Measurements from ENCODE around the gene NHLH1.
"Not testable (repeated sequence)": the region's sequence is repeated elsewhere in the genome, so short reads cannot be mapped to it uniquely, and the experiment has no call there.

Gene NHLH1

GRCh38 chr1:160377585-160378206 is 10.8 kb downstream of the NHLH1 start:
- DNase-seq (ENCODE audit: low read depth in 2 of 2), result no peak

- DNase-seq (ENCODE audit: low read depth in 2 of 2), result not testable (repeated sequence)
Observed at GRCh38 chr1:160384812-160385211, 17.9 kb downstream of the NHLH1 start.

- not testable (repeated sequence) for DNase-seq (ENCODE audit: low read depth in 2 of 2)
Observed at GRCh38 chr1:160388406-160388805, 21.5 kb downstream of the NHLH1 start.

DNA sequence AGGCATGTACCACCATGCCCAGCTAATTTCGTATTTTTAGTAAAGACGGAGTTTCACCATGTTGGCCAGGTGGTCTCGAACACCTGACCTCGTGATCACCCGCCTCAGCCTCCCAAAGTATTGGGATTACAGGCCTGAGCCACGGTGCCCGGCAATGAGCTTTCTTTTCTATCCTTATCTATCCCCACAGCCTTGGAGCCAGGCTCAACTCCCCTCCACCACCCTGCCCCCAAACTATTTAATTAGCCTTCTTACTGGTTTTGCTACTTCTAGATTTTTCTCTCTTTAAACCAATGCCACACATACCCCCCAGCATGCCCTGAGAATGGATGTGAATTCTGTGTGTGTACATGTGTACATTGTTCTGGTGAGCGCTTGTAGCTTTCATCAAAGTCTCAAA is 27.8 kb downstream of the NHLH1 start:
- no peak for DNase-seq (ENCODE audit: low read depth in 2 of 2)

GRCh38 chr1:160397651-160398050 is 30.8 kb downstream of the NHLH1 start:
- no peak for DNase-seq (ENCODE audit: low read depth in 2 of 2)

GRCh38 chr1:160398823-160399222 is 32.0 kb downstream of the NHLH1 start:
- DNase-seq (ENCODE audit: low read depth in 2 of 2), result no peak

GRCh38 chr1:160399544-160400222 is 32.8 kb downstream of the NHLH1 start:
- no peak for DNase-seq (ENCODE audit: low read depth in 2 of 2)

- no peak for DNase-seq (ENCODE audit: low read depth in 2 of 2)
Observed at GRCh38 chr1:160400223-160400645, 33.4 kb downstream of the NHLH1 start, which contains the start of gene VANGL2. VANGL2 (plus strand) TSS chr1:160400564; CDS start chr1:160415838, 15,274 bp downstream.

GRCh38 chr1:160400646-160401486 is 34.0 kb downstream of the NHLH1 start:
- no peak for DNase-seq (ENCODE audit: low read depth in 2 of 2)

GRCh38 chr1:160401487-160401805 is 34.6 kb downstream of the NHLH1 start:
- DNase-seq (ENCODE audit: low read depth in 2 of 2), result no peak

GRCh38 chr1:160402001-160402795 is 35.3 kb downstream of the NHLH1 start:
- no peak for DNase-seq (ENCODE audit: low read depth in 2 of 2)

DNA sequence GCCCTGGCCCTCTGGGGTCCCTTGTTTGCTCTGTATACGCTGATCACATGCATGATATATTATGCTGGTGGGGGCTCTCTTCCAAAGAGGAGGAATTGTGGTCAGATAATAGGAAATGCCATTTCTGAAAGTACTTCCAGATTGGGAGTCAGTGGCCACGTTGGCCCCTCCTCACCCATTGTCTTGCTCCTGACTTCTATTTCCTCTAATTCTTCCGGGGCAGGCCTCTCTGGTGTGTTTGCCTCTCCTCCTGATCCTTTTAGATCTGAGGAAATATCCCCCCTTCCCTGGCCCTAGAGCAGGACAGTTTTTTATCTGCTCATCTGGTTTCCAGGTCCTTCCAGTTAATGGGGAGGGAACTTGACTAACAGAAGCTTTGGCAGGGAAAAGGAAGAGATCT is 36.4 kb downstream of the NHLH1 start:
- DNase-seq (ENCODE audit: low read depth in 2 of 2), result no peak

DNA sequence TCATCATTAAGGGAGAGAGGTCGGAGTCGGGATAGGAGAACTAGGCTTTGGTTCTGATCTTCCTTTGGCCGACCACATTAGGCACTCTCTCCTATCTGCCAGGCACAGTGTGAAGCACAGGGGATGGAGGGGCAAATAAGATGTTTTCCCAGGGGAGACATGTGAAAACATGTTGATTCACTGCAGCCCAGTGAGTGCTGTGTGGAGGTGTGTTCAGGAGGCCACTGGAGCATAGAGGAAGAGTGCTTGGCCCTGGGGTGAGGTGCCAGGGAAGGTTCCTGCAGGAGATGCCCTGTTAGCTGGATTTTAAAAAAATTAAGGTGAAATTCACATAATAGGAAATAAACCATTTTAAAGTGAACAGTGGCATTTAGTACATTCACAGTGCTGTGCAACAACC is 37.2 kb downstream of the NHLH1 start:
- no peak for DNase-seq (ENCODE audit: low read depth in 2 of 2)

DNA sequence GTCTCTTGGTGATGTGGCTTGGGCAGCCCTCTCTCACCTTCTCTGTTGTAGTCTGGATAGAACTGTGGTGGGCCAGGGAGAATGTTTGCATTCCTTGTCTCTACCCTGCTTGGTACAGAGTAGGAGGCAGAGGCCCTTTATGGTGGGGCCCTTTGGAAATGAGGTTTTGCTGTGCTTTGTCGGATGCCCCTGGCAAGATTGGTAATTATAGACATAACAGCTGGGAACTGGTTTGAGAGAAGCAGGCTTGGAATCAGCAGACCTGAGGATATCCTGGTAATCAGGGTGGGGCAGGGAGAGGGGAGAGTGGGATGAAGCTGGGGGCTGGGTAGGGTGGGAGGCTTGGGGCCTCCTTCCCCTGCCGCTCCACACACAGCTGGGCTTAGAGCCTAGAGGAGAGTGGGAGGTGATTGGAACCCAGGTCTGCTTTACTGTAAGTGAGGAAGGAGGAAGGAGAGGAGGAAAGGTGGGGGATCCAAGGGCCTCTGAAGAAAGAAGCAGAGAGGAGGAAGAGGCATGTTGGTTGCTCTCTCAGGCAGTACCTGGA is 38.5 kb downstream of the NHLH1 start:
- no peak for DNase-seq (ENCODE audit: low read depth in 2 of 2)

GRCh38 chr1:160406131-160406968 is 39.5 kb downstream of the NHLH1 start:
- DNase-seq (ENCODE audit: low read depth in 2 of 2), result no peak

- DNase-seq (ENCODE audit: low read depth in 2 of 2), result no peak
Observed at GRCh38 chr1:160407839-160408801, 41.2 kb downstream of the NHLH1 start.

DNA sequence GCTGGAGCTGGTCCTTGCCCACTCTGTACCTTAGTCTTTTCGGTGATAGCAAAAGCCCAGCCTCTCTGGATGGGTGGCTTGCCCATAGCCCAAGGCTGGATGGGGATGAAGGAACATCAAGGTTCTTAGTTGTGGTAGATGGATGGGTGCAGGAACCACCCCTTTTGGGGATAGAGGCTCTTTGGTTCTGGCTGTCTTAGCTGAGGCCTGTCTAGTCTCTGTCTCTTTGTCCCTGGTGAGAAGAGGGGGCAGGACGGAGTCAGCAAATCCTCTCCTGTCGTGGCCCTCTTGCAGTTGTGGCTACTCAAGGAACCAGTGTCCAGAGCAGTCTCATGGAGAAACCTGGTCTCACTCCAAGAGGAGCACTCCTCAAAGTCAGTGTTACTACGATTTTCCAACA is 42.0 kb downstream of the NHLH1 start:
- no peak for DNase-seq (ENCODE audit: low read depth in 2 of 2)

- no peak for DNase-seq (ENCODE audit: low read depth in 2 of 2)
Observed at GRCh38 chr1:160409486-160409885, 42.6 kb downstream of the NHLH1 start.

- no peak for DNase-seq (ENCODE audit: low read depth in 2 of 2)
Observed at GRCh38 chr1:160410406-160411005, 43.6 kb downstream of the NHLH1 start.
